GM18498 (cell line): ENCODE data around the gene FADS3.

ENCODE experiments used
- ATAC-seq: cut with Tn5 transposase; IDR thresholded peaks from one replicate; pipeline ENCODE4 v1.9.1; 2021; ENCODE audit warnings: mild to moderate bottlenecking, moderate library complexity; ENCODE audit not compliant: unreplicated experiment

The FADS3 gene

GRCh38 chr11:61881397-61881796 lies 9.9 kb downstream of the FADS3 start:
- ATAC-seq = no peak

DNA sequence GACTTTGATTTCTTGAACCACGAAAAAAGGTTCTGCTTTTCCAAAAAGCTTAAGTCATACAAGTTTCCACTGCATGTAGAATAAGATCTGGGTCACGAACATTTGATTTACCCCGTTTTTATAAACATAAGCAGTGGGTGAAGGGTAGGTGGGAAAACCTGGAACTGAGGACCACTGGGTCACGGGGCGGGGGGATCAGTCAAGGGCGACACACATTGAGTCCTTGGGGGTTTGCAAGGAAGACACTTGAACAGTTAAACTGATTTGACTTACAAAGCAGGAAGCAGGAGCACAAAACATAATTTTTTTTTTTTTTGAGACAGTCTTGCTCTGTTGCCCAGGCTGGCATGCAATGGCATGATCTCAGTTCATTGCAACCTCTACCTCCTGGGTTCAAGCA lies 10.9 kb downstream of the FADS3 start:
- no peak for ATAC-seq

DNA sequence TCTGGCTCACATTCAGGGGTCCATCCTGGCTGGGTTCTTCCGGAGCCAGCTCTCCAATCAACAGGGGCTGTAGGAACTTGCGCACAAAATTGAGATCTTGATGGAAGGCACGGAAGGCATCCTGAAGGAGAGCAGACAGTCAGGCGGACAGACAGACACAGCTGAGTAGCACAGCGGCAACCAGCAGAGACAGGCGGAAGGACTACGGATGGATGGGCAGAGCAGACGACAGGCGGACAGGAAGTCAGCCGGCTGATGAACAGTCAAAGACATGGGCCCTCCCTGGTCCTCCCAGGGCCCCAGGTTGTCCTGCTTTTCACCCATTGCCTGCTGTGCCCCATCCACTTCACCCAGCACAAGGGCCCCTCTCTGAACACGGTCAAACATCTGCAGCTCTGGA lies 11.3 kb downstream of the FADS3 start:
- no peak for ATAC-seq

DNA sequence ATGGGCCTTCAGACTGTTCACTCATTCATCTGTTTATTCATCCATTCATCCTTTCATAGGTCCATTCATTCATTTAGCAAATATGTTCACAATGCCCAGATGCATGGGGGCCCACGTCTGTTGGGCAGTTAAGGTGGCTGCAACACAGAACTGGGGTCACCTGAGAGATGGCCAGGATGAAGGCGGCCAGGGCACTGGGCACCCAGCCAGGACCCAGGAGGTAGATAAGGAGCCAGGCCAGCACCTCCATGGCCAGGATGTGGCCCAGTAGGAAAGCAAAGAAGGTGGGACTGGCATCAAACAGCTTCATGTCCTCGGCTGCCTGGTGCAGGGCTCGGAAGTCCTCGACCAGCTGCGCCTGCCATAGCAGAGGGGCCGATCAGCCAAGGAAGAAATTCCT lies 12.2 kb downstream of the FADS3 start:
- ATAC-seq = no peak

DNA sequence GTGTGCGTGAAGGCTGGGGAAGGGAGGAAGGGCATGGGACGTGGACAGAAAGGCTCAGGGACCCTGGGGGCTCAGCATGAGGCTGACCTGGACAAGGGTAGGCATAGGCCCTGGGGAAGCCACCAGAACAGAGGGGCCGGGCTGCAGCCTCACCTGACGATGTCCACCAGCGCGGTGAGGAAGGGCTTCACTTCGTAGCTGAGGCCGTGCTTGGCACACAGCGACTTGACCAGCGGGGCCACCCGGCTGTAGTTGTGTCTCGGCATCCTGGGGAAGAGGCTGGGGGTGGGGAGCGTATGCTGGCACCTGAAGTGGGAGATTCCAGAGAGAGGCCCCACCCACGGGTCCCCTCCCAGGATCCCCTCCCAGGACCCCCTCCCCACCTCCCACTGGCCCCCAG lies 15.6 kb downstream of the FADS3 start:
- ATAC-seq = no peak

- no peak for ATAC-seq
Measured at GRCh38 chr11:61874853-61875252, 16.5 kb downstream of the FADS3 start.

GRCh38 chr11:61874377-61874809 lies 17.0 kb downstream of the FADS3 start:
- ATAC-seq = no peak

GRCh38 chr11:61873588-61874376 lies 17.6 kb downstream of the FADS3 start:
- ATAC-seq = no peak

- no peak for ATAC-seq
Measured at GRCh38 chr11:61872935-61873565, 18.3 kb downstream of the FADS3 start.

DNA sequence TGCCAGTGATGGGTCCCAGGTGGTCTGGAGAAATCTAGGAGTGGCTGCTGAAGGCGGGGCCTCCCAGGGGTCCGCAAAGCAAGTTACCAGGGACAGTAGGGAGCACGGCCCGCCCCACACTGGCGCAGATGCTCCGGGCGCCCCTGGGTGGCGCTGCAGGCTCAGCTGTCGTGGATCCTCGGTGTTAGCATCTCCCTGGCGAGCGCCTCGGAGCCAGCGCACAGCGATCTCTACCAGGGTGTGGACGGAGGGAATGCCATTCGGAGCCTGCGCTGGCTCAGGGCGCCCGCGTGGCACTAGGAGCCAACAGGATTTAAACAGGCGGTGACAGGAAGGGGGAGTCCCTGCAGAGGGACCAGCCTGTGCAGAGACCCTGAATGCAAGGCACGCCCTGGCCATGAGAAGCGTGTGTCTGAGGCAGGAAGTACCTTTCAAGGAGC lies 20.2 kb downstream of the FADS3 start:
- ATAC-seq = peak; percentile 84

DNA sequence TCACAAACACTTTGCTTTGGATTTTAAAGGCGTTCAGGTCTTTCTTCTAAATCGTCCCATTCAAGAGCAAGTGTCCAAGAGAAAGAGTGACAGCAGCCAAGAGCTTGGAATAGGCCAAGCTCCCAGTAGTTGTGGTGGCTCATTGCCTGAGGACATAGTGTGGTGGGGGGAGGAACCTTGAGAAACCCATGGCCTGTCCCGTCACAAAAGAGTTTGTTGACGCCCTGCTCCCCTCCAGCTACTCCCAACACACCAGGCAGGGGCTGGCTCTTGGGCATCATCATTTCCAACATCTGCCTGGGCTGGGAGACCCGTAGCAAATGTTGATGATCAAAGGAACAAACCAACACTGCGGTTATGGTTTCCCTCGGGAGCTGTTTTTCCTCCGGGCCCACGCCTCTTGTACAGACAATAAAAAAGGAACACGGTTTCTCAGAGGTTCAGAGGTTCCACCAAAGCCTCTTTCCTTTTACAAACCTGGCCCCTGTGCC lies 20.8 kb downstream of the FADS3 start:
- no peak for ATAC-seq

GRCh38 chr11:61869708-61870451 lies 21.5 kb downstream of the FADS3 start:
- ATAC-seq = no peak

DNA sequence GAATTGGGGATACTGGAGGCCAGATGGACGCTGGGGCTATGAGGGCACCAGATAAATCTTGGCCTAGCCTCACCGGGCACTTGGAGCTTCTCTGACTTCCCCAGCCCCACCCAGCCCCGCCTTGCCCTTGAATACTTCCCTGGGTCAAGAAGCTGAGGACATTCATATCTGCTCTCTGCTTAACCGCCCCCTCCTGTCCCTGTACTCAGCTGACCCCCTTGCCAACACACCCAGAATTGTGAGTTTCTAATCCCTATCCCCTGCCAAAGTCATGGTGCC lies 22.0 kb downstream of the FADS3 start:
- no peak for ATAC-seq

DNA sequence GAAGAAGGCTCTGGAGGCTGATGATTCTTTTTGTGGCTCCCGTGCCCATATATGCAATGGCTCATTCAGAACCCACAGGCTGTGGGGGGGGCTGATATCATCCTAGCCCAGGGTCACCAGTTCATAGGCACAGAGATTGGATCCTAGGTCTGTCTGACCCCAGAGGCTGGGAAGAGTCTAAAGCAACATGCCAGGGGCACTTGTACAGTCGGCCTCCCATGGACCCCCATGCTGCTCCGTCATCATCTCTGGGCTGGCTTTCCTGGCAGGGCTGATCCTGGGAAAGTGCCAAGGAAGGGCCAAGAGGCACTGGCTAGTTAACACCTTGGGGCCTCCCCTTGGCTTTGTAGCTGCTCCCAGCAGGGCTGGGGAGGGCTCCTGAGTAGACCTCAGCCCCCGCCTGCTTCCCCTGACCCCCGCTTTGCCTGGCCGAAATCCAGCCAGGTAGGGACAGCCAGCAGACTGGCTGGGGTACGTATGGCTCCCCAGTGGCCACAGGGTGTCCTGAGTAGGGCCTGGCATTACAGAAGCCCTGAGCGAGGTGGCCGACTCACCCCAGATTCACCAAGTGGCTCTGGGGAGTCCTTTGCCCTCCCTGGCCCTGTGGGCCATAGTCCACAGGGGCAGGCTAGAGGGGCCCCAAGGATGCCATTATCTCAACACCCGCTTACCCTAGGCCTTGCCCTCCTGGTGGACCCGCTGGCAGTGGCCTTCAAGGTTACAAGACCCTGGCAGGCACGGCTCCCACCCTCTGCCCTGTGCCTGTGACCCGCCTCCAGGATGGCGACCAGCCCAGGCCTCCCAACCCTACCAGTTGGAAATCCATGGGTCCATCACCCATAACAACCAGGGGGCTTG lies 22.5 kb downstream of the FADS3 start:
- no peak for ATAC-seq

DNA sequence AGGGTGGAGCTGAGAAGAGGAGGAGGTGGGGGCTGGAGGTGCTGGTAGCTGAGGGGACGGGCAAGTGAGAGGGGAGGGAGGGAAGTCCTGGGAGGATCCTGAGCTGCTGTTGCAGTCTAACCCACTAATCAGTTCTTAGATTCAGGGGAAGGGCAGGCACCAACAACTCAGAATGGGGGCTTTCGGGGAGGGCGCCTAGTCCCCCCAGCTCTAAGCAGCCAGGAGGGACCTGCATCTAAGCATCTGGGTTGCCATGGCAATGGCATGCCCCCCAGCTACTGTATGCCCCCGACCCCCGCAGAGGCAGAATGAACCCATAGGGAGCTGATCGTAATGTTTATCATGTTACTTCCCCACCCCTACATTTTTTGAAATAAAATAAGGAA lies 24.4 kb downstream of the FADS3 start:
- no peak for ATAC-seq

DNA sequence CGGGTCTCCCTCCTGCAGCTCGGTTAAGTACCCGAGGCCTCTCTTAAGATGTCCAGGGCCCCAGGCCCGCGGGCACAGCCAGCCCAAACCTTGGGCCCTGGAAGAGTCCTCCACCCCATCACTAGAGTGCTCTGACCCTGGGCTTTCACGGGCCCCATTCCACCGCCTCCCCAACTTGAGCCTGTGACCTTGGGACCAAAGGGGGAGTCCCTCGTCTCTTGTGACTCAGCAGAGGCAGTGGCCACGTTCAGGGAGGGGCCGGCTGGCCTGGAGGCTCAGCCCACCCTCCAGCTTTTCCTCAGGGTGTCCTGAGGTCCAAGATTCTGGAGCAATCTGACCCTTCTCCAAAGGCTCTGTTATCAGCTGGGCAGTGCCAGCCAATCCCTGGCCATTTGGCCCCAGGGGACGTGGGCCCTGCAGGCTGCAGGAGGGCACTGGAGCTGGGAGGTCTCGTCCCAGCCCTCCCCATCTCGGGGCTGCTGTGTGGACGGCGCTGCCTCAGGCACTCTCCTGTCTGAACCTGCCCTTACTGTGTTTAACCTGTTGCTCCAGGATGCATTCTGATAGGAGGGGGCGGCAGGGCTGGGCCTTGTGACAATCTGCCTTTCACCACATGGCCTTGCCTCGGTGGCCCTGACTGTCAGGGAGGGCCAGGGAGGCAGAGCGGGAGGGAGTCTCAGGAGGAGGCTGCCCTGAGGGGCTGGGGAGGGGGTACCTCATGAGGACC lies 25.0 kb downstream of the FADS3 start:
- ATAC-seq = no peak

- ATAC-seq = no peak
Measured at GRCh38 chr11:61864814-61865775, 26.2 kb downstream of the FADS3 start.

DNA sequence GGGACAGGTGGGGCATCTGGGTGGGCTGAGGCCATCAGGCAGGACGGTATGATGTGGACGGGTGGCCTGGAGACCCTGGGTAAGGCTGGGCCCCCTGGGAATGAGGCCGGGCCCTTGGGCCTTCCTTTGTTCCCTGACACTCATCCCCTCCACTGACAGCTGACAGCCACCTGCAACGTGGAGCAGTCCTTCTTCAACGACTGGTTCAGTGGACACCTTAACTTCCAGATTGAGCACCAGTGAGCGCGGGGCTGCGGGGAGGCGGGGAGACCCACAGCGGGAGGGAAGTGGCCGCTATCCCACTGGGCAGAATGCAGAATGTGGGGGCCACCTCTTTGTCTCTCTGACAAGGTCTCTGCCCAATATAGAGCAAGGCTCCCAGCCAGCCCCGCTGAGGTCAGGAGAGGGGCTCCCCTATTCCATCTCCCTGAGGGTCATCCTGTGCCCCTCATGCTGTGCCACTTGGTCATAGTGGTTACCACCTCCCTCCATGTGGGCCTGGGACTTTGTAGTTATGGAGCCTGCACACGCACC lies 27.7 kb downstream of the FADS3 start:
- ATAC-seq = no peak
